Lung (tissue), 12 donors: ENCODE results near the gene NPHP4. TPM values are rescaled to one million over a fixed set of nuclear protein-coding genes. Genes with fewer than 3 reads are reported as not detected.

ENCODE experiments used
- ATAC-seq: fragments of 200-7000 bp; cut with Tn5 transposase; one replicate; pipeline ENCODE4 v1.9.1; 2020; ENCODE audit warnings: moderate number of reproducible peaks; ENCODE audit not compliant: insufficient read depth, low FRiP score
- DNase-seq, 3 donors: peaks; one replicate each; pipeline ENCODE4 v3.0.0-alpha.2; 2013 to 2017
- H3K27ac ChIP-seq, 2 donors: one replicate each; pipeline ENCODE4 v1.5.1; 2013; ENCODE audit warnings: mild to moderate bottlenecking in 2 of 2, moderate library complexity in 2 of 2, control low read depth in 1 of 2, inconsistent platforms in 1 of 2, low read depth in 1 of 2, low read length in 1 of 2
- H3K27me3 ChIP-seq, 3 donors: one replicate each; pipeline ENCODE4 v1.5.1; 2013; ENCODE audit warnings: low read length in 2 of 3; ENCODE audit not compliant: control insufficient read depth in 3 of 3, insufficient read depth in 3 of 3
- H3K36me3 ChIP-seq, 4 donors: one replicate each; pipeline ENCODE4 v1.5.1; 2013; ENCODE audit warnings: low read length in 4 of 4, mild to moderate bottlenecking in 1 of 4, moderate library complexity in 1 of 4; ENCODE audit not compliant: control insufficient read depth in 4 of 4, insufficient read depth in 4 of 4
- H3K4me1 ChIP-seq, 5 donors: one replicate each; pipeline ENCODE4 v1.5.1; 2013; ENCODE audit warnings: low read length in 5 of 5, mild to moderate bottlenecking in 2 of 5, moderate library complexity in 1 of 5; ENCODE audit not compliant: control insufficient read depth in 5 of 5, insufficient read depth in 5 of 5
- H3K4me3 ChIP-seq: one replicate; pipeline ENCODE4 v1.5.1; 2013; ENCODE audit warnings: mild to moderate bottlenecking, control low read depth, moderate library complexity
- H3K9ac ChIP-seq, 2 donors: one replicate each; pipeline ENCODE4 v1.5.1; 2013; ENCODE audit warnings: low read length in 2 of 2, control low read depth in 1 of 2; ENCODE audit not compliant: insufficient read depth in 1 of 2
- H3K9me3 ChIP-seq, 4 donors: one replicate each; pipeline ENCODE4 v1.5.1; 2013; ENCODE audit warnings: low read length in 3 of 4, mild to moderate bottlenecking in 1 of 4, moderate library complexity in 1 of 4; ENCODE audit not compliant: control insufficient read depth in 4 of 4, insufficient read depth in 3 of 4
- WGBS, 2 donors: extraction: QIAGEN DNeasy Blood & Tissue Kit; methylation state at CpG; one replicate each; pipeline ENCODE4 v1.1.7; 2013; 5-methylcytosine and 5-hydroxymethylcytosine counted together
- polyA plus RNA-seq, 2 donors: library from polyadenylated mRNA; stranded (reverse); fragments of 200-250 nt; gene quantifications; one replicate each; pipeline ENCODE4 v1.2.1, GENCODE V29; 2013
- total RNA-seq, 2 donors: library from RNA; depleted of rRNA in 1 of 2; stranded (reverse); fragments of >200 nt in 1 of 2; gene quantifications; one replicate each; pipeline ENCODE4 v1.2.1, GENCODE V29; 2014 to 2021
- TF ChIP-seq, protein P1 (sequence below): IDR thresholded peaks from 2 replicates; pipeline ENCODE4 v1.5.1; 2012; ENCODE audit warnings: mild to moderate bottlenecking; ENCODE audit errors: control extremely low read depth, extremely low read depth
- donor health status: control.
- donor health status: control.
- donor health status: Bipolar disorder and iron deficiency.
- donor health status: healthy.
- donor health status: DM: yes; HTN: yes; CAD: no.

Gene NPHP4
- total and polyA plus RNA-seq, 4 donors, result 6.0 to 23.3 (median 11.1) TPM

DNA sequence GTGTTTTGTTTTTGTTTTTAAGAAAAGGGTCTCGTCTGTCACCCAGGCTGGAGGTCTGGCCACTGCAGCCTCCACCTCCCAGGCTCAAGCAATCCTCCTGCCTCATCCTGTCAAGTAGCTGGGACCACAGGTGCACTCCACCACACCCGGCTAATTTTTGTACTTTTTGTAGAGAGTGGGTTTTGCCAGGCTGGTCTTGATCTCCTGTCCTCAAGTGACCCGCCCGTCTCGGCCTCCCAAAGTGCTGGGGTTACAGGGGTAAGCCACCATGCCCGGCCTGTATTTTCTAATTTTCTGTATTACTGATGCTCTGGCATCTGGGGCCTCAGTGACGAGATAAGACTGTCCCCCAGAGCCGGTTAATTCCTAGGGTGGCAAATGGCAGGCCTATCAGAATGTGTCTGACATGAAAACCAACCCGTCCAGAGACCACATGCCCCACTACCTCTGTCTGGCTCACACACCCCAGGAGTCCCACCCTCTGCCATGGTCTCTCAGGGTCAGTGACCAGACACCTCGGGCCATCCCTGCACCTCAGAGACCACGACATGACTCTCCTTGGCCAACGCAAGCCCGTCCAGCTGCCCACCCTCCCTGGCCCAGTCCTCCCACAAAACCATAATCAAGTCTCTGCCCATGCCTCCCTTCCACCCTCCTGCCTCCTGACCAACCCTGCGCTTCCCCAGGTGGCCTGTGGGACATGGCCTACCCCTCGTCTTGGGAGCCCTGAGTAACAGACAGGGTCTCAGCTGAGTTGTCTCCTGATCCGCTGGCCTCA lies 12.5 kb downstream of the NPHP4 start:
- DNase-seq, result no peak

DNA sequence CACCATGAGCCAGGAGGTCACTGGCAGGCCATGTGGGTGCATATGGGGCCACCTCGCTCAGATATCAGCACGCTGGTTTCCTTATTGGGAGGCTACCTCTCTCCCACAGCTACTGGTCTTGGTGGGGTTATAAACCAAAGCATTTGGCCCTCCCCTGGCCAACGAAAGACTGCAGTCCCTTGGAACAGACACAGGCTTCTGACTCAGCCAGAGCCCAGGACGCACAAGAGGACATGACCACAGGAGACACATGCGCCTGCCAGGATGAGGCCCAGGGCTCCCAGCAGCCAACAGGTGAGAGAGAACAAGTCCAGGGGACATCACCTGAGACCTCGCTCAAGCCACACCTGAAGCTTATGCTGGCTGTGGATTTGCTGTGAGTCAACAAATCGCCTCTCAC lies 13.8 kb downstream of the NPHP4 start:
- H3K27me3 ChIP-seq, result no peaks in the 10 kb centered on the region
- ATAC-seq (no peak), DNase-seq (no peak)
- H3K4me1 ChIP-seq, result no peaks in the 10 kb centered on the region
- H3K36me3 ChIP-seq, result peaks cover 0 to 8% (median 3%) of the 10 kb centered on the region in 4 donors
- WGBS, 2 donors, result 70 to 75% methylated on average over 7 of the region's 7 CpGs
- H3K9ac ChIP-seq, result no peak overlapping the region
- H3K9me3 ChIP-seq, result no peaks in the 10 kb centered on the region
- TF ChIP-seq, protein P1, sequence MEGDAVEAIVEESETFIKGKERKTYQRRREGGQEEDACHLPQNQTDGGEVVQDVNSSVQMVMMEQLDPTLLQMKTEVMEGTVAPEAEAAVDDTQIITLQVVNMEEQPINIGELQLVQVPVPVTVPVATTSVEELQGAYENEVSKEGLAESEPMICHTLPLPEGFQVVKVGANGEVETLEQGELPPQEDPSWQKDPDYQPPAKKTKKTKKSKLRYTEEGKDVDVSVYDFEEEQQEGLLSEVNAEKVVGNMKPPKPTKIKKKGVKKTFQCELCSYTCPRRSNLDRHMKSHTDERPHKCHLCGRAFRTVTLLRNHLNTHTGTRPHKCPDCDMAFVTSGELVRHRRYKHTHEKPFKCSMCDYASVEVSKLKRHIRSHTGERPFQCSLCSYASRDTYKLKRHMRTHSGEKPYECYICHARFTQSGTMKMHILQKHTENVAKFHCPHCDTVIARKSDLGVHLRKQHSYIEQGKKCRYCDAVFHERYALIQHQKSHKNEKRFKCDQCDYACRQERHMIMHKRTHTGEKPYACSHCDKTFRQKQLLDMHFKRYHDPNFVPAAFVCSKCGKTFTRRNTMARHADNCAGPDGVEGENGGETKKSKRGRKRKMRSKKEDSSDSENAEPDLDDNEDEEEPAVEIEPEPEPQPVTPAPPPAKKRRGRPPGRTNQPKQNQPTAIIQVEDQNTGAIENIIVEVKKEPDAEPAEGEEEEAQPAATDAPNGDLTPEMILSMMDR, result no peak
- H3K27ac ChIP-seq, result no peak overlapping the region
- H3K4me3 ChIP-seq, result no peak overlapping the region

More for the DNA sequence above, 12.5 kb downstream of the NPHP4 start:
- no peak for ATAC-seq
- TF ChIP-seq, protein P1, result no peak
- H3K9me3 ChIP-seq, result no peaks in the 10 kb centered on the region
- H3K27me3 ChIP-seq, result no peaks in the 10 kb centered on the region
- whole genome bisulfite sequencing, 2 donors, result 93 to 94% methylated on average over 16 of the region's 16 CpGs
- peaks cover 0 to 7% (median 4%) of the 10 kb centered on the region in 4 donors for H3K36me3 ChIP-seq
- H3K4me3 ChIP-seq, result no peak overlapping the region
- no peaks in the 10 kb centered on the region for H3K4me1 ChIP-seq
- no peak overlapping the region for H3K27ac ChIP-seq
- H3K9ac ChIP-seq, result no peak overlapping the region

DNA sequence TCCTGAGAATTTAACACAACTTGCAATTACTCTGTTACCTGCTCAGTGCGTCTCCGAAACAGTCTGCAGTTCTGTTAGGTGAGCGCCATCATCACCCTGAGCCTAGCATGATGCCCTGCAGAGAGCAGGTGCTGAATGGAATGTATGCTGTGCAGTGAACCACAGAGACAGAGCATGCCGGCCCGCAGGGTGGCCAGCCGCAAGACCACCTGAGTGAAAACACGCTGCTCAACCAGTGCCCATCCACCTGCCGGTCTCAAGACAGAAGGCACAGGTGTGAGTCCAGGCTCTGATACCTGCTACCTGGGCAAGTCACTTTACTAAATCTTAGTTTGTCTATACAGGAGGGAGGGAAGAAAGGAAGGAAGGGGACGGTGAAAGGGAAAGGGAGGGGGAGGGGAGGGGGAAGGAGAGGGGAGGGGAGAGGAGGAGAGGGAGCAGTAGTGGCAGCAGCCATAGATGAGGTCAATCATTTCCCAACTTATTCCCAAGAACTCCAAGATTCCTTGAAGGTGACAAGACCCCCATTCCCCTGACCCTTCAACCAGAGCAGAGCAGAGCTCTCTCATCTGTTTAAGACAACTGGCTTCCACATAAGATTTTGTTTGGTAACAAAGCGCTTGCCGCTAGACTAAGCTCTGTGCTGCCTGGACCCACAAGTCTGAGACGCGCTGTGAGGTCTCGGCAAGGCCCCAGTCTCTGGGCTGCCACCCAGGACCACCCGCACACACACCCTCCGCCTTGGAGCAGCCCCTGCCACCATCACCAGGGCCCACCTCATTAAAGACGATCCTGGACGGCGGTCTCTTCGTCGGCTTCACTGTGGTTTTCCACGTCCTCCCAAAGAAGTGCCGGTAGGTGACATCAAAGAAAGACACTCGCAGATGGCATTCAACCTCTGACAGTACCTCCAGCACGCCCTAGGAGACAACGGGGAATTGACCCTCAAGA lies 14.5 kb downstream of the NPHP4 start:
- H3K36me3 ChIP-seq, result peaks cover 0 to 8% (median 3%) of the 10 kb centered on the region in 4 donors
- 86 to 87% methylated on average over 25 to 26 of the region's 26 CpGs for WGBS, 2 donors
- H3K9ac ChIP-seq, result no peak overlapping the region
- no peaks in the 10 kb centered on the region for H3K27me3 ChIP-seq
- TF ChIP-seq, protein P1, result no peak
- no peak overlapping the region for H3K27ac ChIP-seq
- no peaks in the 10 kb centered on the region for H3K4me1 ChIP-seq
- ATAC-seq, result no peak
- no peak for DNase-seq
- H3K4me3 ChIP-seq, result no peak overlapping the region
- H3K9me3 ChIP-seq, result no peaks in the 10 kb centered on the region
